ENCODE results near the gene OR52B6. TPM values are rescaled to one million over a fixed set of nuclear protein-coding genes. Genes with fewer than 3 reads are reported as not detected.
A peak's percentile ranks its signal among the peaks of the same experiment; 100 is the strongest.
"Not testable (repeated sequence)": the region's sequence is repeated elsewhere in the genome, so short reads cannot be mapped to it uniquely, and the experiment has no call there.

OR52B6 gene
- total and polyA plus RNA-seq, 7 donors = not detected

- intact Hi-C loops (cut with DNase I) = no loop called here
- TF ChIP-seq, protein P1, sequence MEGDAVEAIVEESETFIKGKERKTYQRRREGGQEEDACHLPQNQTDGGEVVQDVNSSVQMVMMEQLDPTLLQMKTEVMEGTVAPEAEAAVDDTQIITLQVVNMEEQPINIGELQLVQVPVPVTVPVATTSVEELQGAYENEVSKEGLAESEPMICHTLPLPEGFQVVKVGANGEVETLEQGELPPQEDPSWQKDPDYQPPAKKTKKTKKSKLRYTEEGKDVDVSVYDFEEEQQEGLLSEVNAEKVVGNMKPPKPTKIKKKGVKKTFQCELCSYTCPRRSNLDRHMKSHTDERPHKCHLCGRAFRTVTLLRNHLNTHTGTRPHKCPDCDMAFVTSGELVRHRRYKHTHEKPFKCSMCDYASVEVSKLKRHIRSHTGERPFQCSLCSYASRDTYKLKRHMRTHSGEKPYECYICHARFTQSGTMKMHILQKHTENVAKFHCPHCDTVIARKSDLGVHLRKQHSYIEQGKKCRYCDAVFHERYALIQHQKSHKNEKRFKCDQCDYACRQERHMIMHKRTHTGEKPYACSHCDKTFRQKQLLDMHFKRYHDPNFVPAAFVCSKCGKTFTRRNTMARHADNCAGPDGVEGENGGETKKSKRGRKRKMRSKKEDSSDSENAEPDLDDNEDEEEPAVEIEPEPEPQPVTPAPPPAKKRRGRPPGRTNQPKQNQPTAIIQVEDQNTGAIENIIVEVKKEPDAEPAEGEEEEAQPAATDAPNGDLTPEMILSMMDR (IDR thresholded peaks at IDR 0.05) = peak; percentile 49
Measured at GRCh38 chr11:5600374-5600851, 19.7 kb downstream of the OR52B6 start.

GRCh38 chr11:5602791-5603190 is 22.1 kb downstream of the OR52B6 start:
- intact Hi-C loops (cut with DNase I); H3K4me1 ChIP-seq; H3K36me3 ChIP-seq (ENCODE audit: insufficient read depth in 1 of 2, low read depth in 1 of 2); H3K9me3 ChIP-seq; H3K27me3 ChIP-seq (ENCODE audit: insufficient read depth in 3 of 3, low read length in 2 of 3); H3K4me3 ChIP-seq; DNase-seq; ATAC-seq; H3K27ac ChIP-seq: not testable (repeated sequence)
- 80 to 87% (median 85%) methylated on average over 4 of the region's 4 CpGs for whole genome bisulfite sequencing, 3 donors

More at GRCh38 chr11:5600374-5600851, 19.7 kb downstream of the OR52B6 start:
- H3K27me3 ChIP-seq (ENCODE audit: insufficient read depth in 3 of 3, low read length in 2 of 3) = peaks cover 0 to 2% (median 0%) of the 10 kb centered on the region in 3 donors
- H3K4me3 ChIP-seq = no peak overlapping the region
- H3K27ac ChIP-seq = no peak overlapping the region
- H3K4me1 ChIP-seq = no peaks in the 10 kb centered on the region
- no peaks in the 10 kb centered on the region for H3K9me3 ChIP-seq
- DNase-seq (peak; percentile 51 to 67), ATAC-seq (no peak)
- WGBS, 3 donors = 34 to 44% (median 39%) methylated on average over 9 of the region's 9 CpGs
- no peaks in the 10 kb centered on the region for H3K36me3 ChIP-seq (ENCODE audit: insufficient read depth in 1 of 2, low read depth in 1 of 2)

- Histone ChIP-seq H3K4me3 (no peak overlapping the region), H3K27ac (no peak overlapping the region), H3K9me3 (no peaks in the 10 kb centered on the region), H3K4me1 (no peaks in the 10 kb centered on the region), H3K36me3 (ENCODE audit: insufficient read depth in 1 of 2, low read depth in 1 of 2) (peaks cover 0 to 2% of the 10 kb centered on the region in 2 donors), H3K27me3 (ENCODE audit: insufficient read depth in 3 of 3, low read length in 2 of 3) (no peaks in the 10 kb centered on the region)
- WGBS, 3 donors = 89 to 92% (median 90%) methylated on average over 8 of the region's 8 CpGs
- ATAC-seq (no peak), DNase-seq (no peak)
- intact Hi-C loops (cut with DNase I) = no loop called here
- TF ChIP-seq, protein P1 (IDR thresholded peaks at IDR 0.05) = no peak
Measured at GRCh38 chr11:5603326-5603725, 22.6 kb downstream of the OR52B6 start.

- 67 to 80% (median 71%) methylated on average over 4 of the region's 4 CpGs for WGBS, 3 donors
- Histone ChIP-seq H3K27me3 (ENCODE audit: insufficient read depth in 3 of 3, low read length in 2 of 3) (no peaks in the 10 kb centered on the region), H3K27ac (no peak overlapping the region), H3K4me3 (no peak overlapping the region), H3K9me3 (no peaks in the 10 kb centered on the region), H3K4me1 (no peaks in the 10 kb centered on the region), H3K36me3 (ENCODE audit: insufficient read depth in 1 of 2, low read depth in 1 of 2) (peaks cover 0 to 2% of the 10 kb centered on the region in 2 donors)
- TF ChIP-seq, protein P1 (IDR thresholded peaks at IDR 0.05) = no peak
- no peak for ATAC-seq
- intact Hi-C loops (cut with DNase I) = no loop called here
- DNase-seq = no peak
Measured at GRCh38 chr11:5604896-5605295, 24.2 kb downstream of the OR52B6 start.

DNA sequence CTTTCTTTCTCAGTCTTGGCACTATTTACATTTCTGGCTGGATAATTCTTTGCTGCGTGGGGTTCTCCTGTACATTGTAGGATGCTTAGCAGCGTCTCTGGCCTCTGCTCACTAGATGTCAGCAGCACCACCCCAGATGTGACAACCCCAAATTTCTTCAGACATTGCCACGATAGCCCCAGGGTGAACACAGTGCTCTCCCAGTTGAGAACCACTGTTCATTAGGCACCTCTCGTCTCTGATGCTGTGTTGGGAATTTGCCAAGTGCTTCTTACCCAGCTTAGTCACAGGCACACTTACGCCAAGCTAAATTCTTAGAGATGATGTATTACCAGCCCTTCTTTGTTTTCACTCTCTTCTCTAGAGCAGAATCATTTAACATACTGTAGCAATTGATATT is 25.2 kb downstream of the OR52B6 start:
- Histone ChIP-seq H3K27ac (no peak overlapping the region), H3K4me1 (no peaks in the 10 kb centered on the region), H3K27me3 (ENCODE audit: insufficient read depth in 3 of 3, low read length in 2 of 3) (no peaks in the 10 kb centered on the region), H3K4me3 (no peak overlapping the region), H3K9me3 (no peaks in the 10 kb centered on the region), H3K36me3 (ENCODE audit: insufficient read depth in 1 of 2, low read depth in 1 of 2) (peaks cover 0 to 2% of the 10 kb centered on the region in 2 donors)
- intact Hi-C loops (cut with DNase I) = no loop called here
- TF ChIP-seq, protein P1 (IDR thresholded peaks at IDR 0.05) = no peak
- WGBS, 3 donors = 47 to 63% (median 53%) methylated on average over 5 of the region's 5 CpGs
- no peak for ATAC-seq
- no peak for DNase-seq
